Duodenal mucosa (tissue), 2 donors: ENCODE results near the gene TRMT1L.
"Not testable (repeated sequence)": the region's sequence is repeated elsewhere in the genome, so short reads cannot be mapped to it uniquely, and the experiment has no call there.

Experiments used
- H3K27ac ChIP-seq: one replicate; pipeline ENCODE4 v1.7.0; 2013; ENCODE audit warnings: low read depth, low read length
- H3K27me3 ChIP-seq, 2 donors: one replicate each; pipeline ENCODE4 v1.7.0; 2013; ENCODE audit warnings: low read length in 2 of 2, control low read depth in 1 of 2; ENCODE audit not compliant: insufficient read depth in 2 of 2, control insufficient read depth in 1 of 2
- H3K36me3 ChIP-seq, 2 donors: one replicate each; pipeline ENCODE4 v1.7.0; 2013; ENCODE audit warnings: low read length in 2 of 2, control low read depth in 1 of 2; ENCODE audit not compliant: insufficient read depth in 2 of 2, control insufficient read depth in 1 of 2
- H3K4me1 ChIP-seq, 2 donors: one replicate each; pipeline ENCODE4 v1.7.0; 2013; ENCODE audit warnings: low read length in 2 of 2, control low read depth in 1 of 2; ENCODE audit not compliant: insufficient read depth in 2 of 2, control insufficient read depth in 1 of 2
- H3K4me3 ChIP-seq, 2 donors: one replicate each; pipeline ENCODE4 v1.7.0; 2013; ENCODE audit warnings: low read length in 2 of 2, low read depth in 1 of 2
- H3K9ac ChIP-seq, 2 donors: one replicate each; pipeline ENCODE4 v1.7.0; 2013; ENCODE audit warnings: low read length in 2 of 2, low read depth in 1 of 2
- H3K9me3 ChIP-seq, 2 donors: one replicate each; pipeline ENCODE4 v1.7.0; 2013; ENCODE audit warnings: low read length in 2 of 2, control low read depth in 1 of 2; ENCODE audit not compliant: control insufficient read depth in 1 of 2

The TRMT1L gene, protein sequence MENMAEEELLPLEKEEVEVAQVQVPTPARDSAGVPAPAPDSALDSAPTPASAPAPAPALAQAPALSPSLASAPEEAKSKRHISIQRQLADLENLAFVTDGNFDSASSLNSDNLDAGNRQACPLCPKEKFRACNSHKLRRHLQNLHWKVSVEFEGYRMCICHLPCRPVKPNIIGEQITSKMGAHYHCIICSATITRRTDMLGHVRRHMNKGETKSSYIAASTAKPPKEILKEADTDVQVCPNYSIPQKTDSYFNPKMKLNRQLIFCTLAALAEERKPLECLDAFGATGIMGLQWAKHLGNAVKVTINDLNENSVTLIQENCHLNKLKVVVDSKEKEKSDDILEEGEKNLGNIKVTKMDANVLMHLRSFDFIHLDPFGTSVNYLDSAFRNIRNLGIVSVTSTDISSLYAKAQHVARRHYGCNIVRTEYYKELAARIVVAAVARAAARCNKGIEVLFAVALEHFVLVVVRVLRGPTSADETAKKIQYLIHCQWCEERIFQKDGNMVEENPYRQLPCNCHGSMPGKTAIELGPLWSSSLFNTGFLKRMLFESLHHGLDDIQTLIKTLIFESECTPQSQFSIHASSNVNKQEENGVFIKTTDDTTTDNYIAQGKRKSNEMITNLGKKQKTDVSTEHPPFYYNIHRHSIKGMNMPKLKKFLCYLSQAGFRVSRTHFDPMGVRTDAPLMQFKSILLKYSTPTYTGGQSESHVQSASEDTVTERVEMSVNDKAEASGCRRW

DNA sequence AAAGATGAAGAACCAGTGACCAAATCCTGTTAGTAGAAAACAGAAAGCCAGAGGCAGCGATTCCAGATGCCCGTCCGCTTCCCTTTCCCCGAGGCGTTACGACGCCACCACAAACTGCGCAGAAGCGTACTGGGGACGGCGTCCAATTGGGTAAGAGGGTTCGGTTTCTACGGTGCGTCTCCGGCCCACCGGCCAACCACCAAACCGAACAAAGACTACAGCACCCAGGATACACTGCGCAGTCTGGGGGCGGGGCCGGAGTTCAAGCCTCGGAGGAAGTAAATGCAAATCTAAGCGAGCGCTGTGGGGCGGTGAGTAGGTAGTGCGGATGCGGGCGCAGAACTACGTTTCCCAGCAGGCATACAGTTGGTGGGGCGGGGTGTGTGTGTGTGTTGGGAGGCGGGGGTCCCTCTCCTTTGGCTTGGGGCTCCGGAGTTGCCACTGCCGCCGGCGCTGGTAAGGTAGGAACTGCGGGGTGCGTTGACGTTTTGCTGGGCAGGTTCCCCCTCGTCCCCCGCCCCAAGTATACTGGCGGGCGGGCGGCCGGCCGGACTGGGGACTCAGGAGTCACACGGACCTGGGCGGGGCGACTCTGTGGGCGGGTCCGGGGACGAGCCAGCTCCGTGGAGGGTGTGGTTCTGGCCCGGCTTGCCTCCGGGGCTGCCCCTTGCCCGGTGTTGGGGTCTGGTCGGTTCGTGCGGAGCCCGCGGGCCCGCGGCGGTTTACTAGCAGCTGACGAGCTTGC lies at the start of gene TRMT1L, which contains the start of gene SWT1:
TSS of gene TRMT1L (minus strand) at position 100 of the 745 bp plus-strand sequence. CDS start 241 bp downstream, outside the sequence.
TSS of gene SWT1 (plus strand) at position 314 of the 745 bp plus-strand sequence. CDS start 3,675 bp downstream, outside the sequence.
- peak within 1 kb of the TSS; percentile 92 to 93 for H3K9ac ChIP-seq
- H3K36me3 ChIP-seq: no peaks in the 10 kb centered on the region
- no peaks in the 10 kb centered on the region for H3K9me3 ChIP-seq
- peaks cover 31 to 34% of the 10 kb centered on the region in 2 donors for H3K4me1 ChIP-seq
- peak within 1 kb of the TSS; percentile 90 to 91 for H3K4me3 ChIP-seq
- no peaks in the 10 kb centered on the region for H3K27me3 ChIP-seq
- H3K27ac ChIP-seq: peak within 1 kb of the TSS; percentile 96

- peaks cover 0 to 3% of the 10 kb centered on the region in 2 donors for H3K9me3 ChIP-seq
- no peak overlapping the region for H3K4me3 ChIP-seq
- H3K9ac ChIP-seq: no peak overlapping the region
- H3K27ac ChIP-seq: no peak overlapping the region
- no peaks in the 10 kb centered on the region for H3K4me1 ChIP-seq
- peaks cover 0 to 5% of the 10 kb centered on the region in 2 donors for H3K36me3 ChIP-seq
- no peaks in the 10 kb centered on the region for H3K27me3 ChIP-seq
Measured at GRCh38 chr1:185200889-185201288, 44.1 kb upstream of the TRMT1L start.

- not testable (repeated sequence) for H3K27me3 ChIP-seq, H3K4me3 ChIP-seq, H3K27ac ChIP-seq, H3K4me1 ChIP-seq, H3K9ac ChIP-seq, H3K36me3 ChIP-seq, H3K9me3 ChIP-seq
Measured at GRCh38 chr1:185198712-185199111, 42.0 kb upstream of the TRMT1L start.

- no peak overlapping the region for H3K4me3 ChIP-seq
- H3K27me3 ChIP-seq: no peaks in the 10 kb centered on the region
- no peak overlapping the region for H3K9ac ChIP-seq
- H3K4me1 ChIP-seq: no peaks in the 10 kb centered on the region
- peaks cover 0 to 3% of the 10 kb centered on the region in 2 donors for H3K9me3 ChIP-seq
- H3K27ac ChIP-seq: no peak overlapping the region
- H3K36me3 ChIP-seq: no peaks in the 10 kb centered on the region
Measured at GRCh38 chr1:185193756-185194155, 37.0 kb upstream of the TRMT1L start.

DNA sequence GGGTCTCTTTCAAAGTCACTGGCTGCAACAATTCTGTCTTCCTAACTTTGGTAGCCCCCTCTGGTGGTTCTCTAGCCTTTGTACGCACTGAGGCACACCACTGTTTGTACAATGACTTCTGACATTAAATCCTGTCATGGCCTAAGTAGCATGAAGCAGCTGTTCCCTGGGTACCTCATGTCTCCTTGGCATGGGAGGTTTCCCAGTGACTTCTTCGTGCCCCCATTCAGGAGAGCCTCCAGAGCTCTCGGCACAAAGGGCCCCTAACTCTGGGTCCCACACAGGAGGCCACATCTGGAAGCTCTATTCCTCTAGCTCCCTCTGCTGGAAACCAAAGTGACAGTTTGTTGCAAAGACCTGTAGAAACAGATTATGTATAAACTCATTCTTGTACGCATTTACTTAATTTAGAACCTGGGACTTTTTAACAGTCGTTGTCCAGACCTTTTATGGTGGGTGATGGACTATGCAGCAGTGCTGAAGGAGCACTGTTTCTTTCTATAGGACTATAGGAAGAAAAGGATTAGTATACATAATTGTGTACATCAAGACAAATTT lies 13.6 kb upstream of the TRMT1L start:
- Histone ChIP-seq H3K27ac (no peak overlapping the region), H3K9me3 (no peaks in the 10 kb centered on the region), H3K9ac (no peak overlapping the region), H3K36me3 (peaks cover 3 to 10% of the 10 kb centered on the region in 2 donors), H3K4me1 (no peaks in the 10 kb centered on the region), H3K27me3 (no peaks in the 10 kb centered on the region), H3K4me3 (no peak overlapping the region)

- no peak overlapping the region for H3K9ac ChIP-seq
- H3K27me3 ChIP-seq: no peaks in the 10 kb centered on the region
- no peaks in the 10 kb centered on the region for H3K9me3 ChIP-seq
- no peak overlapping the region for H3K4me3 ChIP-seq
- no peak overlapping the region for H3K27ac ChIP-seq
- H3K36me3 ChIP-seq: peaks cover 3 to 8% of the 10 kb centered on the region in 2 donors
- no peaks in the 10 kb centered on the region for H3K4me1 ChIP-seq
Measured at GRCh38 chr1:185166106-185166505, 9.4 kb upstream of the TRMT1L start.

DNA sequence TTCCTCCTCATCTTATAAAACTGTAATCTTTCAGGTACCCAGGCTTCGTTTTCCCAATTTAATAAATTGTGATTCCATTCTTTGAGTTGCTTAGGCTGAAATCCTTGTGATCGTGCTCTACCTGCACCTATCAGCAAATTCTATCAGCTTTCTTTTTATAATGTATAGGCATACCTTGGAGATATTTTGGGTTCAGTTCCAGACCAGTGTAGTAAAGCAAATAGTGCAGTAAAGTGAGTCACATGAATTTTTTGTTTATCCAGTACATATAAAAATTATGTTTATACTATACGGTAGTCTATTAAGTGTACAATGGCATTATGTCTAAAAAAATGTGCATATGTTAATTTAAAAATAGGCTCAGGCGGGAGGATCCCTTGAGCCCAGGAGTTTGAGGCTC lies 5.7 kb upstream of the TRMT1L start:
- no peaks in the 10 kb centered on the region for H3K9me3 ChIP-seq
- no peak overlapping the region for H3K27ac ChIP-seq
- H3K36me3 ChIP-seq: peaks cover 3 to 5% of the 10 kb centered on the region in 2 donors

DNA sequence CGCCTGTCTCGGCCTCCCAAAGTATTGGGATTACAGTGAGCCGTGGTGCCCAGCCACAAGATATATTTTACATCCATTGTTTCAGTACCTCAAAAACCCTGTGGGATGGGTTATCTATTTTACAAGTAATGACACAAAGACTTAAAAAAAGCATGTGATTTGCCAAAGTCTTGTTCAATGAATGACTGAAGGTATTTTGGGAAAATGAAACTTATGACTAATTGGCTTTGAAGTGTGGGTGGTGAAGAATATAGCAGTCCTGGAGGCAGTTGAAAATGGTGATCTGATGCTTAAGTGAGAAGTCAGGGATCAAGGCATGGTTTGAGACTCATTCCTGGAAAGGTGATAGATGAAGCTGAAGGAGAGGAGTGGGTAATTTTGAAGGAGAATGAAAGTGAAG lies 3.2 kb upstream of the TRMT1L start:
- H3K27ac ChIP-seq: no peak overlapping the region
- no peaks in the 10 kb centered on the region for H3K36me3 ChIP-seq
- H3K27me3 ChIP-seq: no peaks in the 10 kb centered on the region
- H3K4me3 ChIP-seq: no peak overlapping the region
- H3K9me3 ChIP-seq: no peaks in the 10 kb centered on the region
- no peak overlapping the region for H3K9ac ChIP-seq
- H3K4me1 ChIP-seq: peaks cover 15 to 19% of the 10 kb centered on the region in 2 donors

More for the DNA sequence above, 5.7 kb upstream of the TRMT1L start:
- Histone ChIP-seq H3K4me3 (no peak overlapping the region), H3K27me3 (no peaks in the 10 kb centered on the region), H3K9ac (no peak overlapping the region), H3K4me1 (peaks cover 10 to 11% of the 10 kb centered on the region in 2 donors)

GRCh38 chr1:185158800-185159199 lies 2.0 kb upstream of the TRMT1L start:
- Histone ChIP-seq H3K4me1 (peaks cover 25 to 26% of the 10 kb centered on the region in 2 donors), H3K9ac (no peak overlapping the region), H3K4me3 (peak overlapping the region; percentile 90 to 91)

More at GRCh38 chr1:185158800-185159199, 2.0 kb upstream of the TRMT1L start:
- Histone ChIP-seq H3K27ac (no peak overlapping the region), H3K36me3 (no peaks in the 10 kb centered on the region), H3K9me3 (no peaks in the 10 kb centered on the region), H3K27me3 (no peaks in the 10 kb centered on the region)
